H9 (cell line): ENCODE measurements around the gene GPAT2. TPM values are rescaled to one million over a fixed set of nuclear protein-coding genes. Genes with fewer than 3 reads are reported as not detected.
"Not testable (repeated sequence)": the region's sequence is repeated elsewhere in the genome, so short reads cannot be mapped to it uniquely, and the experiment has no call there.

Experiments used
- DNase-seq: peaks from one replicate; pipeline ENCODE4 v3.0.0-alpha.2; 2017
- H2AFZ ChIP-seq: one replicate; pipeline ENCODE4 v1.6.1; 2013; ENCODE audit warnings: mild to moderate bottlenecking, low read length, control low read depth, moderate library complexity
- H2AK5ac ChIP-seq: 2 replicates; pipeline ENCODE4 v1.6.1; 2013; ENCODE audit warnings: low read length, control low read depth, mixed read lengths; ENCODE audit not compliant: insufficient read length
- H2BK120ac ChIP-seq: one replicate; pipeline ENCODE4 v1.6.1; 2013; ENCODE audit warnings: low read depth, mild to moderate bottlenecking, low read length, control low read depth, inconsistent platforms; ENCODE audit not compliant: poor library complexity, severe bottlenecking
- H2BK12ac ChIP-seq: 2 replicates; pipeline ENCODE4 v1.6.1; 2013; ENCODE audit warnings: low read length, control low read depth, mixed read lengths, low read depth; ENCODE audit not compliant: insufficient read length
- H2BK15ac ChIP-seq: 2 replicates; pipeline ENCODE4 v1.6.1; 2013; ENCODE audit warnings: low read depth, low read length, control low read depth
- H2BK20ac ChIP-seq: one replicate; pipeline ENCODE4 v1.6.1; 2013; ENCODE audit warnings: low read depth, mild to moderate bottlenecking, low read length, control low read depth, inconsistent platforms; ENCODE audit not compliant: poor library complexity, severe bottlenecking
- H2BK5ac ChIP-seq: 2 replicates; pipeline ENCODE4 v1.6.1; 2013; ENCODE audit warnings: low read length, control low read depth, mixed read lengths; ENCODE audit not compliant: insufficient read length
- H3K14ac ChIP-seq: 2 replicates; pipeline ENCODE4 v1.6.1; 2013; ENCODE audit warnings: low read length, control low read depth; ENCODE audit not compliant: insufficient read depth
- H3K18ac ChIP-seq: 2 replicates; pipeline ENCODE4 v1.6.1; 2013; ENCODE audit warnings: low read depth, mild to moderate bottlenecking, mixed read lengths, low read length, control low read depth; ENCODE audit not compliant: insufficient read length
- H3K23ac ChIP-seq: 2 replicates; pipeline ENCODE4 v1.6.1; 2013; ENCODE audit warnings: low read length, control low read depth, mixed read lengths, low read depth; ENCODE audit not compliant: insufficient read length
- H3K23me2 ChIP-seq: 2 replicates; pipeline ENCODE4 v1.6.1; 2013; ENCODE audit warnings: low read depth, mild to moderate bottlenecking, mixed read lengths, low read length, control low read depth; ENCODE audit not compliant: insufficient read length, poor library complexity, severe bottlenecking
- H3K27ac ChIP-seq: 2 replicates; pipeline ENCODE4 v1.5.1; 2013; ENCODE audit warnings: low read length, control low read depth, mixed read lengths, low read depth; ENCODE audit not compliant: insufficient read length
- H3K27me3 ChIP-seq: 2 replicates; pipeline ENCODE4 v1.6.1; 2013; ENCODE audit warnings: low read length, control low read depth, inconsistent platforms; ENCODE audit not compliant: insufficient read depth
- H3K4ac ChIP-seq: 2 replicates; pipeline ENCODE4 v1.6.1; 2013; ENCODE audit warnings: low read depth, mild to moderate bottlenecking, control low read depth, inconsistent platforms, low read length, moderate library complexity
- H3K4me1 ChIP-seq: 2 replicates; pipeline ENCODE4 v1.6.1; 2013; ENCODE audit warnings: low read length, control low read depth, inconsistent platforms; ENCODE audit not compliant: insufficient read depth
- H3K4me2 ChIP-seq: 2 replicates; pipeline ENCODE4 v1.6.1; 2013; ENCODE audit warnings: low read length, control low read depth, mixed read lengths; ENCODE audit not compliant: insufficient read length, insufficient read depth
- H3K56ac ChIP-seq: 2 replicates; pipeline ENCODE4 v1.6.1; 2013; ENCODE audit warnings: low read depth, mild to moderate bottlenecking, mixed read lengths, low read length, control low read depth; ENCODE audit not compliant: insufficient read length
- H3K79me1 ChIP-seq: 2 replicates; pipeline ENCODE4 v1.6.1; 2013; ENCODE audit warnings: low read depth, mild to moderate bottlenecking, moderate library complexity, low read length, control low read depth, inconsistent platforms; ENCODE audit not compliant: insufficient read depth, poor library complexity, severe bottlenecking
- H3K79me2 ChIP-seq: 2 replicates; pipeline ENCODE4 v1.6.1; 2013; ENCODE audit warnings: low read length, control low read depth, inconsistent platforms; ENCODE audit not compliant: insufficient read depth
- H3K9ac ChIP-seq: 2 replicates; pipeline ENCODE4 v1.6.1; 2013; ENCODE audit warnings: low read length, control low read depth, mixed read lengths; ENCODE audit not compliant: insufficient read length; ENCODE audit errors: extremely low read depth
- H3K9me3 ChIP-seq: one replicate; pipeline ENCODE4 v1.6.1; 2013; ENCODE audit warnings: low read depth, low read length, inconsistent platforms; ENCODE audit not compliant: control insufficient read depth
- H3T11ph ChIP-seq: one replicate; pipeline ENCODE4 v1.6.1; 2013; ENCODE audit warnings: mild to moderate bottlenecking, low read length, control low read depth, inconsistent platforms
- H4K20me1 ChIP-seq: one replicate; pipeline ENCODE4 v1.6.1; 2013; ENCODE audit not compliant: control insufficient read depth, insufficient read length, insufficient read depth
- H4K5ac ChIP-seq: 2 replicates; pipeline ENCODE4 v1.6.1; 2013; ENCODE audit warnings: low read depth, mild to moderate bottlenecking, mixed read lengths, low read length, control low read depth; ENCODE audit not compliant: insufficient read length
- H4K8ac ChIP-seq: replicated peaks from 2 replicates; pipeline ENCODE4 v1.6.1; 2013; ENCODE audit warnings: low read length, control low read depth, mixed read lengths, low read depth; ENCODE audit not compliant: insufficient read length
- H4K91ac ChIP-seq: 2 replicates; pipeline ENCODE4 v1.6.1; 2013; ENCODE audit warnings: low read depth, mild to moderate bottlenecking, moderate library complexity, mixed read lengths, low read length, control low read depth; ENCODE audit not compliant: insufficient read length
- H3K27ac Mint-ChIP-seq, 3 experiments: 2 replicates in 2 of 3; 3 replicates in 1 of 3; pipeline ENCODE4 v1.8.0; 2020 to 2021; ENCODE audit warnings: mixed read lengths in 3 of 3, mild to moderate bottlenecking in 1 of 3, moderate library complexity in 1 of 3
- H3K27me3 Mint-ChIP-seq: 2 replicates; pipeline ENCODE4 v1.8.0; 2021; ENCODE audit warnings: low read depth, mild to moderate bottlenecking, moderate library complexity, mixed read lengths
- H3K36me3 Mint-ChIP-seq, 3 experiments: 2 replicates in 2 of 3; 3 replicates in 1 of 3; pipeline ENCODE4 v1.8.0; 2020 to 2021; ENCODE audit warnings: low read depth in 3 of 3, mixed read lengths in 3 of 3; ENCODE audit not compliant: insufficient read depth in 1 of 3
- H3K4me1 Mint-ChIP-seq, 2 experiments: 2 replicates each; pipeline ENCODE4 v1.8.0; 2020; ENCODE audit warnings: mixed read lengths in 2 of 2
- H3K4me3 Mint-ChIP-seq, 2 experiments: 2 replicates in 1 of 2; 3 replicates in 1 of 2; pipeline ENCODE4 v1.8.0; 2020 to 2021; ENCODE audit warnings: mild to moderate bottlenecking in 2 of 2, mixed read lengths in 2 of 2, moderate library complexity in 1 of 2
- H3K9me3 Mint-ChIP-seq, 2 experiments: 2 replicates in 1 of 2; 3 replicates in 1 of 2; pipeline ENCODE4 v1.8.0; 2020; ENCODE audit warnings: mild to moderate bottlenecking in 2 of 2, mixed read lengths in 2 of 2, moderate library complexity in 1 of 2
- WGBS: extraction: QIAGEN DNeasy Blood & Tissue Kit; methylation state at CpG from one replicate; pipeline ENCODE4 v1.1.7; 2013; ENCODE audit warnings: missing lambda C conversion rate, low lambda C conversion rate, mixed read lengths; ENCODE audit not compliant: insufficient read length; ENCODE audit errors: extremely low coverage; 5-methylcytosine and 5-hydroxymethylcytosine counted together
- total RNA-seq: library from RNA; stranded (reverse); gene quantifications from 2 replicates; pipeline ENCODE4 v1.2.1, GENCODE V29; 2021
- TF ChIP-seq, protein P1 (sequence below): fragments of 200-600 bp; sonication (generic); conservative IDR thresholded peaks from 3 replicates; pipeline ENCODE4 v1.8.0; 2021; ENCODE audit warnings: antibody characterized with exemption, mild to moderate bottlenecking

The GPAT2 gene
- total RNA-seq, 1 experiment from 2014 or later, result 0.17 TPM

DNA sequence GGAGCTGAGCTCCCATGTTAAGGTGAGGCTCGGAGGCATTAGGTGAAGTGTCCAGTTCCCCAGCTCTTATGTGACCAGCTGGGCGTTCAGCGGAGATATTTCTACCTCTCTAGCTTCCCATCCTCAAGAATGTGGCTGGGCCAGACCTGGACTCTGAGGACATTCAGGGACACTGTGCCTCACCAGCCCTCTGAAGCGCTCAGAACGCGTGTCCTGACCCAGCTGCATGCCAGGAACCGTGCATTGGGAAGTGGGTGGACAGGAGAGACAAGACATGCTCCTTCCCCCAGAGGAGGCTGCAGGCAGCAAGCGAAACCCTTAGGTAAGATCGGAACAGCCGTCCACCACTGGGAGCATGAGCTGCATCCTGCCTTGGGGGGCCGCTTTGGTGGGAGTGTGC lies 38.0 kb upstream of the GPAT2 start:
- Histone ChIP-seq H3T11ph (no peak overlapping the region), H4K8ac (no peak overlapping the region), H3K79me2 (no peaks in the 10 kb centered on the region), H2BK120ac (no peak overlapping the region), H3K14ac (no peak overlapping the region), H3K27me3 (no peaks in the 10 kb centered on the region), H2BK12ac (no peak overlapping the region), H3K4me1 (no peaks in the 10 kb centered on the region), H2AK5ac (no peak overlapping the region), H3K4me2 (no peak overlapping the region), H3K4ac (no peak overlapping the region), H3K9me3 (no peaks in the 10 kb centered on the region), H3K79me1 (no peaks in the 10 kb centered on the region), H2BK5ac (no peak overlapping the region), H2BK20ac (no peak overlapping the region), H4K5ac (no peak overlapping the region), H3K27ac (no peak overlapping the region), H3K23ac (no peak overlapping the region), H4K91ac (no peak overlapping the region), H3K56ac (no peak overlapping the region), H2AFZ (no peak overlapping the region), H3K9ac (no peak overlapping the region), H3K23me2 (no peaks in the 10 kb centered on the region), H3K18ac (no peak overlapping the region), H4K20me1 (no peaks in the 10 kb centered on the region), H2BK15ac (no peak overlapping the region)
- H3K27ac Mint-ChIP-seq, result no peak overlapping the region; a peak in 1 of 7 replicates
- WGBS, result no CpG with 5 or more reads among the region's 11 CpGs
- H3K4me3 Mint-ChIP-seq, result no peak overlapping the region
- H3K4me1 Mint-ChIP-seq, result peaks cover 3 to 6% of the 10 kb centered on the region in 2 experiments
- H3K27me3 Mint-ChIP-seq, result no peaks in the 10 kb centered on the region; the same call in none of the 2 replicates
- TF ChIP-seq, protein P1, sequence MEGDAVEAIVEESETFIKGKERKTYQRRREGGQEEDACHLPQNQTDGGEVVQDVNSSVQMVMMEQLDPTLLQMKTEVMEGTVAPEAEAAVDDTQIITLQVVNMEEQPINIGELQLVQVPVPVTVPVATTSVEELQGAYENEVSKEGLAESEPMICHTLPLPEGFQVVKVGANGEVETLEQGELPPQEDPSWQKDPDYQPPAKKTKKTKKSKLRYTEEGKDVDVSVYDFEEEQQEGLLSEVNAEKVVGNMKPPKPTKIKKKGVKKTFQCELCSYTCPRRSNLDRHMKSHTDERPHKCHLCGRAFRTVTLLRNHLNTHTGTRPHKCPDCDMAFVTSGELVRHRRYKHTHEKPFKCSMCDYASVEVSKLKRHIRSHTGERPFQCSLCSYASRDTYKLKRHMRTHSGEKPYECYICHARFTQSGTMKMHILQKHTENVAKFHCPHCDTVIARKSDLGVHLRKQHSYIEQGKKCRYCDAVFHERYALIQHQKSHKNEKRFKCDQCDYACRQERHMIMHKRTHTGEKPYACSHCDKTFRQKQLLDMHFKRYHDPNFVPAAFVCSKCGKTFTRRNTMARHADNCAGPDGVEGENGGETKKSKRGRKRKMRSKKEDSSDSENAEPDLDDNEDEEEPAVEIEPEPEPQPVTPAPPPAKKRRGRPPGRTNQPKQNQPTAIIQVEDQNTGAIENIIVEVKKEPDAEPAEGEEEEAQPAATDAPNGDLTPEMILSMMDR, result no peak
- H3K9me3 Mint-ChIP-seq, result no peaks in the 10 kb centered on the region; a peak in 2 of 5 replicates
- no peaks in the 10 kb centered on the region; a peak in 1 of 7 replicates for H3K36me3 Mint-ChIP-seq
- no peak for DNase-seq

DNA sequence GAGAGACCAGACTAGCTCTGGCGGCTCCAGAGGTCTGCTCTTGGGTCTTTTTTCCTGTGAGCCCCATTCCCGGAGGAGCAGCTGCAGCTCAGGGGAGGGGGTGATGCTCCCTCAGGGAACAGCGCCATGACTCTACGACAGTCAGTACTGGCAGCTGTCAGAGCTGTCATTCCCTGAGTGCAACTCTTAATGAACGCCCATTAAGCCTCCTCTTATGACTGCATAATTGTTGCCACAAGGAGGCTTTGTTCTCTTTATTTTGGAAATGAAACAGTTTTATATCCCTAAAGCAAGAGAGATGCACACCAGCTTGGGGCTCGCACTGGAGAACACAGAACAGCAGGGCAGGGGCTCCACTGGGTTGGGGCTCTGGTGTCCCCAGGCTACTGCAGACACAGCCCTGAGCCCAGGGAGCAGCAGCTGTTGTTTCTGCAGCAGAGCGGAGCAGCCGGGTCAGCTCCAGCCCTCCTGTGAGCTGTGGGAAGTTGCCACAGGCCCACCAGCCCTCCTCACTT lies 37.3 kb upstream of the GPAT2 start:
- not testable (repeated sequence) for H2BK5ac ChIP-seq, H2BK12ac ChIP-seq, DNase-seq, H3K9me3 ChIP-seq, H3K4me3 Mint-ChIP-seq, H3K18ac ChIP-seq, H2AK5ac ChIP-seq, H3K27me3 ChIP-seq, H3K4ac ChIP-seq, H2BK20ac ChIP-seq, H4K91ac ChIP-seq, H3T11ph ChIP-seq, H2AFZ ChIP-seq, H3K14ac ChIP-seq, H3K4me1 ChIP-seq, H4K5ac ChIP-seq, H3K23me2 ChIP-seq, H3K27ac ChIP-seq, H4K20me1 ChIP-seq, H2BK15ac ChIP-seq, H3K23ac ChIP-seq, H3K9ac ChIP-seq, H3K79me1 ChIP-seq, H4K8ac ChIP-seq, H3K9me3 Mint-ChIP-seq, H3K56ac ChIP-seq, H3K27me3 Mint-ChIP-seq, H3K36me3 Mint-ChIP-seq, H3K79me2 ChIP-seq, H3K4me2 ChIP-seq, H2BK120ac ChIP-seq, H3K27ac Mint-ChIP-seq
- WGBS, result no CpG with 5 or more reads among the region's 8 CpGs
- peaks cover 3 to 12% of the 10 kb centered on the region in 2 experiments for H3K4me1 Mint-ChIP-seq
